Parathyroid adenoma (tissue), 2 donors: ENCODE data around the gene NCOA1.
"Not testable (repeated sequence)": the region's sequence is repeated elsewhere in the genome, so short reads cannot be mapped to it uniquely, and the experiment has no call there.

Experiments used
- H2AFZ ChIP-seq: fragments of 300-600 bp; sonication (generic); one replicate; pipeline ENCODE4 v1.7.0; 2017; ENCODE audit warnings: antibody characterized with exemption, mild to moderate bottlenecking
- H3K27ac ChIP-seq: fragments of 300-600 bp; sonication (generic); one replicate; pipeline ENCODE4 v1.7.0; 2017
- H3K27me3 ChIP-seq: fragments of 300-600 bp; sonication (generic); one replicate; pipeline ENCODE4 v1.7.0; 2017; ENCODE audit warnings: low read length; ENCODE audit not compliant: control insufficient read depth, insufficient read depth
- H3K36me3 ChIP-seq: fragments of 300-600 bp; sonication (generic); one replicate; pipeline ENCODE4 v1.7.0; 2017; ENCODE audit warnings: low read length; ENCODE audit not compliant: control insufficient read depth, insufficient read depth
- H3K4me1 ChIP-seq: fragments of 300-600 bp; sonication (generic); one replicate; pipeline ENCODE4 v1.7.0; 2017; ENCODE audit warnings: control low read depth
- H3K4me2 ChIP-seq: fragments of 300-600 bp; sonication (generic); one replicate; pipeline ENCODE4 v1.7.0; 2017; ENCODE audit warnings: low read length
- H3K4me3 ChIP-seq: fragments of 300-600 bp; sonication (generic); one replicate; pipeline ENCODE4 v1.7.0; 2017; ENCODE audit warnings: low read depth, low read length
- H3K79me2 ChIP-seq: fragments of 300-600 bp; sonication (generic); one replicate; pipeline ENCODE4 v1.7.0; 2017; ENCODE audit warnings: control low read depth
- H3K9ac ChIP-seq: fragments of 300-600 bp; sonication (generic); one replicate; pipeline ENCODE4 v1.7.0; 2017; ENCODE audit warnings: mild to moderate bottlenecking
- H3K9me3 ChIP-seq: fragments of 300-600 bp; sonication (generic); one replicate; pipeline ENCODE4 v1.7.0; 2017; ENCODE audit warnings: low read length; ENCODE audit not compliant: control insufficient read depth
- CTCF ChIP-seq: fragments of 300-600 bp; sonication (generic); IDR thresholded peaks from one replicate; pipeline ENCODE4 v1.7.0; 2017; ENCODE audit warnings: antibody characterized with exemption, mild to moderate bottlenecking
- donor health status: primary hyperparathyroidism.

The NCOA1 gene

GRCh38 chr2:24566209-24566608, 75.2 kb downstream of the NCOA1 start:
- Histone ChIP-seq H3K4me2 (no peak overlapping the region), H3K4me1 (peaks cover 10% of the 10 kb centered on the region), H3K9me3 (no peaks in the 10 kb centered on the region), H3K27ac (no peak overlapping the region), H3K36me3 (no peaks in the 10 kb centered on the region), H3K9ac (no peak overlapping the region), H2AFZ (no peak overlapping the region), H3K4me3 (no peak overlapping the region), H3K27me3 (no peaks in the 10 kb centered on the region), H3K79me2 (peaks cover under 1% of the 10 kb centered on the region)
- no peak for TF ChIP-seq CTCF

- Histone ChIP-seq H2AFZ (no peak overlapping the region), H3K4me2 (no peak overlapping the region), H3K9me3 (no peaks in the 10 kb centered on the region), H3K9ac (no peak overlapping the region), H3K79me2 (peaks cover 2% of the 10 kb centered on the region), H3K4me1 (peaks cover 9% of the 10 kb centered on the region), H3K4me3 (no peak overlapping the region), H3K36me3 (no peaks in the 10 kb centered on the region), H3K27ac (no peak overlapping the region), H3K27me3 (no peaks in the 10 kb centered on the region)
- no peak for TF ChIP-seq CTCF
Observed at GRCh38 chr2:24566630-24567029, 75.6 kb downstream of the NCOA1 start.

GRCh38 chr2:24568551-24568950, 77.5 kb downstream of the NCOA1 start:
- no peak overlapping the region for H2AFZ ChIP-seq

GRCh38 chr2:24569565-24569964, 78.5 kb downstream of the NCOA1 start:
- not testable (repeated sequence) for H3K36me3 ChIP-seq, H2AFZ ChIP-seq, H3K4me2 ChIP-seq, H3K27ac ChIP-seq, H3K4me3 ChIP-seq, H3K9me3 ChIP-seq, H3K27me3 ChIP-seq, H3K4me1 ChIP-seq, H3K9ac ChIP-seq, H3K79me2 ChIP-seq

More at GRCh38 chr2:24568551-24568950, 77.5 kb downstream of the NCOA1 start:
- H3K9me3 ChIP-seq, result no peaks in the 10 kb centered on the region
- no peak for TF ChIP-seq CTCF
- peaks cover 4% of the 10 kb centered on the region for H3K79me2 ChIP-seq
- no peaks in the 10 kb centered on the region for H3K27me3 ChIP-seq
- H3K27ac ChIP-seq, result no peak overlapping the region
- H3K4me1 ChIP-seq, result peaks cover 7% of the 10 kb centered on the region
- no peak overlapping the region for H3K9ac ChIP-seq
- H3K4me3 ChIP-seq, result no peak overlapping the region
- H3K4me2 ChIP-seq, result no peak overlapping the region
- H3K36me3 ChIP-seq, result no peaks in the 10 kb centered on the region

- Histone ChIP-seq H3K79me2 (peaks cover 6% of the 10 kb centered on the region), H3K9ac (no peak overlapping the region), H3K4me2 (no peak overlapping the region), H3K27me3 (no peaks in the 10 kb centered on the region), H3K4me1 (peaks cover 5% of the 10 kb centered on the region), H3K9me3 (no peaks in the 10 kb centered on the region), H3K36me3 (no peaks in the 10 kb centered on the region), H3K27ac (no peak overlapping the region), H3K4me3 (no peak overlapping the region), H2AFZ (no peak overlapping the region)
- TF ChIP-seq CTCF, result no peak
Observed at GRCh38 chr2:24570225-24570624, 79.2 kb downstream of the NCOA1 start.
